WTC11 (cell line): ENCODE measurements around the gene BDKRB2. TPM values are rescaled to one million over a fixed set of nuclear protein-coding genes. Genes with fewer than 3 reads are reported as not detected.

Experiments used
- ATAC-seq: fragments of 200-7000 bp; cut with Tn5 transposase; 2 replicates; pipeline ENCODE4 v1.10.0; 2021; ENCODE audit warnings: mild to moderate bottlenecking, moderate library complexity
- CTCF ChIA-PET: fragments of 300-600 bp; sonication (Branson Sonifier 250); formaldehyde crosslinking; loops from one replicate; lab custom pipeline; 2021; ENCODE audit warnings: antibody characterized with exemption; lab: Charles Lee
- POLR2A ChIA-PET: fragments of 350-600 bp; sonication (Branson Sonifier 250); formaldehyde crosslinking; loops from one replicate; lab custom pipeline; 2021; ENCODE audit warnings: antibody characterized with exemption; lab: Charles Lee
- DNase-seq: peaks from one replicate; pipeline ENCODE4 v3.0.0; 2021; ENCODE audit warnings: low spot score
- H3K27ac Mint-ChIP-seq: 2 replicates; pipeline ENCODE4 v1.8.0; 2021; ENCODE audit warnings: mixed read lengths
- H3K27me3 Mint-ChIP-seq: 2 replicates; pipeline ENCODE4 v1.8.0; 2021; ENCODE audit warnings: low read depth, mild to moderate bottlenecking, moderate library complexity, mixed read lengths
- H3K36me3 Mint-ChIP-seq: 2 replicates; pipeline ENCODE4 v1.8.0; 2021; ENCODE audit warnings: mixed read lengths
- H3K4me1 Mint-ChIP-seq: 2 replicates; pipeline ENCODE4 v1.8.0; 2022; ENCODE audit warnings: mixed read lengths
- H3K4me3 Mint-ChIP-seq: 2 replicates; pipeline ENCODE4 v1.8.0; 2021; ENCODE audit warnings: mild to moderate bottlenecking, moderate library complexity, mixed read lengths
- H3K9me3 Mint-ChIP-seq: 2 replicates; pipeline ENCODE4 v1.8.0; 2021; ENCODE audit warnings: mixed read lengths
- ATF2 ChIP-seq: sonication (generic); formaldehyde crosslinking; IDR thresholded peaks from 2 replicates; pipeline ENCODE4 v1.8.1; 2022; ENCODE audit warnings: low read depth, missing genetic modification reagents, borderline replicate concordance
- FOXJ3 ChIP-seq: sonication (generic); formaldehyde crosslinking; IDR thresholded peaks from 2 replicates; pipeline ENCODE4 v1.9.0; 2021; ENCODE audit warnings: missing genetic modification reagents, mild to moderate bottlenecking, borderline replicate concordance
- GABPB1 ChIP-seq: sonication (generic); formaldehyde crosslinking; IDR thresholded peaks from 2 replicates; pipeline ENCODE4 v1.8.1; 2023; ENCODE audit warnings: mild to moderate bottlenecking, missing genetic modification reagents
- JAZF1 ChIP-seq: fragments of 250-450 bp; sonication (Bioruptor Pico); IDR thresholded peaks from 2 replicates; pipeline ENCODE4 v1.9.0; 2021; ENCODE audit warnings: moderate library complexity, mild to moderate bottlenecking, inconsistent platforms
- MYBL2 ChIP-seq: sonication (generic); formaldehyde crosslinking; IDR thresholded peaks from 2 replicates; pipeline ENCODE4 v1.8.1; 2023; ENCODE audit warnings: mild to moderate bottlenecking, moderate library complexity, missing genetic modification reagents
- NFYB ChIP-seq: sonication (generic); formaldehyde crosslinking; conservative IDR thresholded peaks from 2 replicates; pipeline ENCODE4 v1.8.0; 2022; ENCODE audit warnings: low read depth, missing genetic modification reagents
- NR3C1 ChIP-seq: sonication (generic); formaldehyde crosslinking; conservative IDR thresholded peaks from 2 replicates; pipeline ENCODE4 v1.8.1; 2023; ENCODE audit warnings: low read depth, mild to moderate bottlenecking, missing genetic modification reagents
- PRDM15 ChIP-seq: sonication (generic); formaldehyde crosslinking; IDR thresholded peaks from 2 replicates; pipeline ENCODE4 v1.8.0; 2022; ENCODE audit warnings: missing genetic modification reagents
- PREB ChIP-seq: sonication (generic); formaldehyde crosslinking; IDR thresholded peaks from 2 replicates; pipeline ENCODE4 v1.8.1; 2022; ENCODE audit warnings: mild to moderate bottlenecking, missing genetic modification reagents, moderate library complexity, borderline replicate concordance
- TCF7 ChIP-seq: sonication (generic); formaldehyde crosslinking; IDR thresholded peaks from 2 replicates; pipeline ENCODE4 v1.8.0; 2022; ENCODE audit warnings: mild to moderate bottlenecking, low read depth, missing genetic modification reagents, moderate library complexity
- USF2 ChIP-seq: sonication (generic); formaldehyde crosslinking; IDR thresholded peaks from 2 replicates; pipeline ENCODE4 v1.8.1; 2023; ENCODE audit warnings: mild to moderate bottlenecking, missing genetic modification reagents, moderate library complexity
- ZBTB21 ChIP-seq: sonication (generic); formaldehyde crosslinking; IDR thresholded peaks from 2 replicates; pipeline ENCODE4 v1.8.1; 2023; ENCODE audit warnings: mild to moderate bottlenecking, missing genetic modification reagents, borderline replicate concordance
- ZMAT4 ChIP-seq: fragments of 250-450 bp; sonication (Bioruptor Pico); IDR thresholded peaks from 2 replicates; pipeline ENCODE4 v1.9.0; 2021; ENCODE audit warnings: mild to moderate bottlenecking
- ZNF232 ChIP-seq: sonication (generic); formaldehyde crosslinking; IDR thresholded peaks from 2 replicates; pipeline ENCODE4 v1.8.0; 2022; ENCODE audit warnings: mild to moderate bottlenecking, missing genetic modification reagents
- ZNF263 ChIP-seq: sonication (generic); formaldehyde crosslinking; IDR thresholded peaks from 2 replicates; pipeline ENCODE4 v1.8.1; 2022; ENCODE audit warnings: low read depth, mild to moderate bottlenecking, moderate library complexity, missing genetic modification reagents
- ZNF532 ChIP-seq: fragments of 250-450 bp; sonication (Bioruptor Pico); IDR thresholded peaks from 2 replicates; pipeline ENCODE4 v1.9.0; 2021; ENCODE audit warnings: mild to moderate bottlenecking, borderline replicate concordance
- total RNA-seq: library from RNA; stranded (reverse); gene quantifications from 3 replicates; pipeline ENCODE4 v1.2.3, GENCODE V29; 2021
- TF ChIP-seq, protein P1 (sequence below): sonication (generic); formaldehyde crosslinking; IDR thresholded peaks from 2 replicates; pipeline ENCODE4 v1.8.1; 2023; ENCODE audit warnings: mild to moderate bottlenecking, moderate library complexity, missing genetic modification reagents
- TF ChIP-seq, protein P2 (sequence below): fragments of 250-450 bp; sonication (Bioruptor Pico); IDR thresholded peaks from 2 replicates; pipeline ENCODE4 v2.1.2; 2022; ENCODE audit warnings: mild to moderate bottlenecking, moderate library complexity

The BDKRB2 gene
- total RNA-seq, 1 experiment from 2014 or later: 0.17 TPM

- CTCF ChIA-PET: interaction anchor here (1.0 kb wide), 1 partner anchor 155 kb away, joined by 4 read pairs; no protein-coding TSS in a partner anchor
- no peak for ATAC-seq
- no peak for DNase-seq
- H3K36me3 Mint-ChIP-seq: no peaks in the 10 kb centered on the region
- no peaks in the 10 kb centered on the region for H3K27me3 Mint-ChIP-seq
- no peak overlapping the region for H3K27ac Mint-ChIP-seq
- H3K9me3 Mint-ChIP-seq: peaks cover 5% of the 10 kb centered on the region
- H3K4me3 Mint-ChIP-seq: no peak overlapping the region
- POLR2A ChIA-PET: no interaction called here
- peaks cover 9% of the 10 kb centered on the region for H3K4me1 Mint-ChIP-seq
- TF ChIP-seq ZNF232 (no peak), TCF7 (CRISPR knock-in tag) (no peak), NR3C1 (CRISPR knock-in tag) (no peak), ZBTB21 (CRISPR knock-in tag) (no peak), ZNF263 (no peak), NFYB (CRISPR knock-in tag) (no peak), PRDM15 (no peak), FOXJ3 (no peak), GABPB1 (CRISPR knock-in tag) (no peak), PREB (CRISPR knock-in tag) (no peak), USF2 (no peak), ATF2 (CRISPR knock-in tag) (no peak), MYBL2 (CRISPR knock-in tag) (no peak), ZMAT4 (no peak), JAZF1 (CRISPR knock-in tag) (no peak), ZNF532 (no peak)
- TF ChIP-seq, protein P1, sequence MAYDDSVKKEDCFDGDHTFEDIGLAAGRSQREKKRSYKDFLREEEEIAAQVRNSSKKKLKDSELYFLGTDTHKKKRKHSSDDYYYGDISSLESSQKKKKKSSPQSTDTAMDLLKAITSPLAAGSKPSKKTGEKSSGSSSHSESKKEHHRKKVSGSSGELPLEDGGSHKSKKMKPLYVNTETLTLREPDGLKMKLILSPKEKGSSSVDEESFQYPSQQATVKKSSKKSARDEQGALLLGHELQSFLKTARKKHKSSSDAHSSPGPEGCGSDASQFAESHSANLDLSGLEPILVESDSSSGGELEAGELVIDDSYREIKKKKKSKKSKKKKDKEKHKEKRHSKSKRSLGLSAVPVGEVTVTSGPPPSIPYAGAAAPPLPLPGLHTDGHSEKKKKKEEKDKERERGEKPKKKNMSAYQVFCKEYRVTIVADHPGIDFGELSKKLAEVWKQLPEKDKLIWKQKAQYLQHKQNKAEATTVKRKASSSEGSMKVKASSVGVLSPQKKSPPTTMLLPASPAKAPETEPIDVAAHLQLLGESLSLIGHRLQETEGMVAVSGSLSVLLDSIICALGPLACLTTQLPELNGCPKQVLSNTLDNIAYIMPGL (CRISPR knock-in tag): no peak
- TF ChIP-seq, protein P2, sequence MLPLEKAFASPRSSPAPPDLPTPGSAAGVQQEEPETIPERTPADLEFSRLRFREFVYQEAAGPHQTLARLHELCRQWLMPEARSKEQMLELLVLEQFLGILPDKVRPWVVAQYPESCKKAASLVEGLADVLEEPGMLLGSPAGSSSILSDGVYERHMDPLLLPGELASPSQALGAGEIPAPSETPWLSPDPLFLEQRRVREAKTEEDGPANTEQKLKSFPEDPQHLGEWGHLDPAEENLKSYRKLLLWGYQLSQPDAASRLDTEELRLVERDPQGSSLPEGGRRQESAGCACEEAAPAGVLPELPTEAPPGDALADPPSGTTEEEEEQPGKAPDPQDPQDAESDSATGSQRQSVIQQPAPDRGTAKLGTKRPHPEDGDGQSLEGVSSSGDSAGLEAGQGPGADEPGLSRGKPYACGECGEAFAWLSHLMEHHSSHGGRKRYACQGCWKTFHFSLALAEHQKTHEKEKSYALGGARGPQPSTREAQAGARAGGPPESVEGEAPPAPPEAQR (CRISPR knock-in tag): no peak
These were observed 51.8 kb downstream of the BDKRB2 start for GRCh38 chr14:96256407-96256806.
